Activated naive CD4-positive, alpha-beta T cell treated with anti-CD3 and anti-CD28 coated beads, Interleukin-2, amount 10 ng/mL, durations not matched to agents 5 hours and 36 hours (primary cell): ENCODE results near the gene TMEM151B. TPM values are rescaled to one million over a fixed set of nuclear protein-coding genes. Genes with fewer than 3 reads are reported as not detected.

Source experiments
- total RNA-seq, 2 experiments: library from RNA; stranded (reverse); gene quantifications; one replicate each; pipeline ENCODE4 v1.2.3, GENCODE V29; 2021

TMEM151B gene
- not detected for total RNA-seq

DNA sequence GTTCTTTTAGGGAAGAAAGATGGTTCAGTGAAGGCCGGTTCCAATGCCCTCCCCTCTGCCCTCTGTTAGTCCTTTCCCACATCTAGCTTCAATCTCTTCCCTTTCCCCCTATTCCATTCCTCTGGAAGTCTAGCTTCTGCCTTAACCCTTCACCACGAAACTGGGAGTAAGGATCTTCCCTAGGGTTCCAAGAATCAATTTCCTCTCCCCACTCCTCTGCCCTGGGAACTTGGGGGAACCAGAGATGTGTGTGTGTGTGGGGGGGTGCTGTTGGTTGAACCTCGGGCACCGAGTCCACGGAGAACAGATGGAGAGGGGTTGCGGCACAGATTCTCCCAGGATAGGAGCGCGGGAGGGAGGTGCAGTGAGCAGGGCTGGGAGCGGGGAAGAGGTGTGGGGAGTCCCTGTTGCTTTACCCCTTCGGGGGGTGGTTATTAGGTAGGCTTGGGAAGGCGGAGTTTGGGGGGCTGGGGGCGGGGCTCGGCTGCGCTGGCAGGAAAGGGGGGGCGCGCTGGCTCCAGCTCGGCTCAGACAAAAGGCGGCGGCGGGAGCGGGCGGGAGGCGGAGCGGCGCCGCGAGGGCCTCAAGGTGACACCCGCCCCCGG lies at the start of gene TMEM151B:
Gene TMEM151B (plus strand): TSS at position 530 of the 605 bp plus-strand sequence. CDS start 293 bp downstream, outside the sequence.

DNA sequence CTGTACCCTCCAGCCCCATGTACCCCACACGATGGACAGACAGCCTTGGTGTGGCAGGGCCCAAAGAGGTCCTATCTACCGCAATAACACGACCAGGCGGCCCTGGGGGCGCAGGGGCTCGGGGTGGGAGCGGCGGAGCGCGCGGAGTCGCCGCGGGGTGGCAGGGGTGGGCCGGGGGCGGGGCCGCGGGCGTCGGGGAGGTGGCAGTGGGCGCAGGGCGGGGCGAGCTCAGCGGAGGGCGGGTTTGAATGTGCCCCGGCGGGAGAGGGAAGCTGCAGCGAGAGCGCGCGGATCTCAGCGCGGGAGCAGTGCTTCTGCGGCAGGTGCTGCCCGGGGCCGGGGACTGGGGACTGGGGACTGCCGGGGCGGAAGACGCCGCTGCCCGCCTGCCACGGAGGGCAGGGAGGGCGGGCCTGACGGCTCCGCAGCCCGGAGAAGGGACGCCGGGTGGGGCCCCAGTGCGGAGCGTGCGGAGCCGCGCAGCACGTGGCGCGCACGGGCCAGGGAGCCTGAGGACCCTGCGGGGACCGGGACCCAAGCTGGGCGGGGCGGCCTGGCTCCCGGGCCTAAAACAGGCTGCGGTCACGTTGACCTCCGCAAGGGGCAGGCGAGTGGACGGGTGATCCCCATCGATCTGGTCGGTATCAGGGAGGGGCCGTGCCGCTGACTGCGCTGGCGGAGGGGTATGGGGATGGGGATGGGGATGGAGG lies 46.8 kb upstream of the TMEM151B start, which contains the start of gene SLC29A1:
Gene SLC29A1 (plus strand): TSS at position 277 of the 710 bp plus-strand sequence. CDS start 3,719 bp downstream, outside the sequence.

DNA sequence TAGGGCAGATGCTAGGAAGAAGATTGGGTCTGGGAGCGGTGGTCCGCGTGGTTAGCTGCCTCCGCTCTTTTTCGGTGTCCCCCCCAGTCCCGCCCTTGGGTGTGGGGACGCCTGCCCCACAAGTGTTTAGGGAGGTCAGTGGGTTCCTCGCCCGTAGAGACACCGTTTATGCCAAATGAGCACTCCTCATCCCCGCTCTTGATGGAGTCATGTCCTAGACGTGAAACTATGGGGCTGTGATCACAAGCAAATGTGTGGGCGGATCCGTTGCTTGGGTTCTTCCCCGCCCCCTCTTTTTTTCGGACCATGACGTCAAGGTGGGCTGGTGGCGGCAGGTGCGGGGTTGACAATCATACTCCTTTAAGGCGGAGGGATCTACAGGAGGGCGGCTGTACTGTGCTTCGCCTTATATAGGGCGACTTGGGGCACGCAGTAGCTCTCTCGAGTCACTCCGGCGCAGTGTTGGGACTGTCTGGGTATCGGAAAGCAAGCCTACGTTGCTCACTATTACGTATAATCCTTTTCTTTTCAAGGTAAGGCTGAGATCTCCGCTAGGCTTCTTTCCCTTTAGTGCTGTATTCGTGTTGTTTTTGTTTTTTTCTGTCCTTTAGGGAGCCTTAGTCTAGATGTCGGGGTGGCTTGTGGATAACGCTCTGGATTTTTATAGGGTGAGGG lies 23.4 kb upstream of the TMEM151B start, which contains the start of gene HSP90AB1:
Gene HSP90AB1 (plus strand): TSS at position 439 of the 675 bp plus-strand sequence. CDS start 1,529 bp downstream, outside the sequence.

GRCh38 chr6:44257025-44257752 lies 13.1 kb upstream of the TMEM151B start, which contains the start of gene SLC35B2:
SLC35B2 (minus strand) TSS chr6:44257528; CDS start chr6:44257410, 118 bp downstream.

DNA sequence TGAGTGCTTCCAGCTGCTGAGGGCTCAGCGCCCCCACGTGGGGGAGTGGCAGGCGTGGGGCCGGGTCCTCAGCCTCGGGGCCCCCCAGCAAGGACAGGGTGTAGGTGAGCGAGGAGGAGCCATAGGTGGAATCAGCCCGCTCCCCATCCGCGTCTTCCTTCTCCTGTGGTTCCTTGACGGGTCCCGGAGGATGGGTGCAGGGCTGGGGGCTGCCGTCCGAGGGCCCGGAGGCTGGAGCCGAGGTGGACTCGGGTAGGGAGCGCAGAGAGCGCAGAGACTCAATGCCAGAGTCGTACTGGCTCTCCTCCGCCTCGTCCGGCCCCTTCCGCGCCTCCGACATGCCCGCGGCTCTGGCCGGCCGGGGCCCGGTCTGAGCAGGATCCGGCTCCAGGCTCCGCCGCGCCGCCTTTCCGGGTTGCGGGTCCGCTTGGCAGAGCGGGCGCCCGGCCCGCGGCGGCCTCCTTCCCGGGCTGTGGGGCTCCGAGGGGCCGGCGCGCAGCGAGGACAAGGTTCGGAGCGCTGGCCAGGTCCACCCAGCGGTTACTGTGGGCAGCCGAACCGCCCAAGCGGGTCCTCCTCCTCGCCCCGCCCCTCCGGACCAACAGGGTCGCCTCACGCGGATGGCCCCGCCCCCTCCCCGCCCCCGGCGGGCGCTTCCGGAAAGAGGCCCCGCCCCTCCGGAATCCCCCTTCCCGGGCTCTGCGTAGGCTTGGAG lies 5.1 kb upstream of the TMEM151B start, which contains the start of gene NFKBIE:
Gene NFKBIE (minus strand): TSS at position 545 of the 715 bp plus-strand sequence. CDS start 205 bp downstream, at position 340.

DNA sequence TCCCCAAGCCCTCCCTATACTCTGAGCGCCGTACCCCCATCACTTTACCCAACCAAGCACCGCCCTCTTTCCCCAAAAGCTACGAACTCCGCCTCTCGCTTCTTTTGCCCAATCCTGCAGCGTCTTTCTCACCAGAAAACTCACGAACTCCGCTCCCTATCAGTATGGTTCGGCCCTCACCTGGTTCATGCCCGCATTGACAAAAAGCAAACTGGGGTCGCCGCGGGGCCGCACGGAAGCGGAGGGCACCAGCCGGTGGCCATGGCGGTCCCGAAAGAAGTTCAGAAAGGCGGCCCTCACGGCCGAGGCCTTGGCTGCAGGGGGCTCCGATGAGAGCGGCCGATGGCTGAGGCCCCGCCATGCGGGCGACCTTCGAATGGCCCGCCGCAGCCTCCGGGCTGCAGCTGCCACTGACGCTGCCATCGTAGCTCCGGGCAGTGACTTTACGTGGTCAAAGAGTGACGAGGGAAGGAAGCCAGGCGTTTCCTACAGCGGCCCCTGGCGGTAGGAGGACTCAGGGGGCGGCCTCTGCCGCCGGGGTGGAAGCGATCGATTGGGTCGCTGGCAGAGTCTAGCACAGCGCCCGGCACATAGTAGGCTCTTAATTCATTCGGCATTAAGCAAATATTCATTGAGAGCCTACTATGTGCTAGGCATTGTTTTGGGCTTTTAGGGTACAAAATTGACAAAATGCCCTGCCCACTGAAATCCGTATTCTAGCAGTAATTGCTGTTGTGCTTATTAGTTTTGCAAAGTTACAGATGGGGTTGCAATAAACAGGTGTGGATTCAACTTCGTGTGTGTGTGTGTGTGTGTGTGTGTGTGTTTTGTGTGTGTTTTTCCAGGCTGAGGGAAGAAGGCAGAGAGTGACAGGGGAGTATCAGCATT lies 42.9 kb downstream of the TMEM151B start, which contains the start of gene AARS2:
Gene AARS2 (minus strand): TSS at position 447 of the 888 bp plus-strand sequence. CDS start 24 bp downstream, at position 423.

GRCh38 chr6:44342489-44342888 lies 72.2 kb downstream of the TMEM151B start, which contains the start of gene SPATS1:
SPATS1 (plus strand) TSS chr6:44342650; CDS start chr6:44343096, 446 bp downstream.

Other genes starting within 250 kb of the TMEM151B start
- 10 to 100 TPM; 49.2 TPM for gene MRPL14, start 143.0 kb upstream of the TMEM151B start, total RNA-seq
- gene TMEM63B, start 142.9 kb upstream of the TMEM151B start, total RNA-seq: 10 to 100 TPM; 15.6 to 15.8 TPM
- not detected for gene CAPN11, start 111.6 kb upstream of the TMEM151B start, total RNA-seq
- not detected for gene MYMX, start 53.5 kb upstream of the TMEM151B start, total RNA-seq
- 10 to 100 TPM; 18.1 to 23.1 TPM for gene SLC29A1, start 46.9 kb upstream of the TMEM151B start, total RNA-seq
- gene HSP90AB1, start 23.3 kb upstream of the TMEM151B start, total RNA-seq: 100 to 1,000 TPM; 398 to 401 TPM
- 10 to 100 TPM; 32.1 to 33.1 TPM for gene SLC35B2, start 12.9 kb upstream of the TMEM151B start, total RNA-seq
- gene NFKBIE, start 4.9 kb upstream of the TMEM151B start, total RNA-seq: 10 to 100 TPM; 11.8 to 14.3 TPM
- 10 to 100 TPM; 14.6 to 15.8 TPM for gene AARS2, start 42.9 kb downstream of the TMEM151B start, total RNA-seq
- gene SPATS1, start 72.2 kb downstream of the TMEM151B start, total RNA-seq: not detected
- 10 to 100 TPM; 21.5 to 21.8 TPM for gene CDC5L, start 117.3 kb downstream of the TMEM151B start, total RNA-seq